GM21717 (cell line): ENCODE data around the gene OVCH2.

Experiments used
- ATAC-seq: cut with Tn5 transposase; IDR thresholded peaks from one replicate; pipeline ENCODE4 v1.9.1; 2021; ENCODE audit warnings: mild to moderate bottlenecking, moderate library complexity; ENCODE audit not compliant: unreplicated experiment

OVCH2 gene

DNA sequence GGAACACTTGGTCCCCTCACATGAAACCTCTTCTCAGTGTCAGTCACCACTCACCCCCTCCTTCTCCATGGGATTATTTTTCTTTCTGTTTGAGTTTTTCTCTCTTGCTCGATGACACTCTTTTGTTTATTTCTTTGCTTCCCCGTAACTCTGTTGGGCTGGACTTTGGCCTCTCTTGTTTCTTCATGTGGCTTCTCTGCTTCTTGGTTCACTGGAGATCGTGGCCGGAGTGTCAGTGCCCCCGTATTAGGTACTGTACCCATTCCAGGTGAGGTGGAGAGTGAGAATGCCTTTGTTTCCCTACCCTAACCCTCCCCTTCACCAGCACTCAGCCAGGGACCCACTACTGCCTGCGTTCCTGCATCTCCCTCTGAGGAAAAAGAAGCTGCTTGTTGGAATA lies 65.5 kb downstream of the OVCH2 start:
- ATAC-seq: no peak

DNA sequence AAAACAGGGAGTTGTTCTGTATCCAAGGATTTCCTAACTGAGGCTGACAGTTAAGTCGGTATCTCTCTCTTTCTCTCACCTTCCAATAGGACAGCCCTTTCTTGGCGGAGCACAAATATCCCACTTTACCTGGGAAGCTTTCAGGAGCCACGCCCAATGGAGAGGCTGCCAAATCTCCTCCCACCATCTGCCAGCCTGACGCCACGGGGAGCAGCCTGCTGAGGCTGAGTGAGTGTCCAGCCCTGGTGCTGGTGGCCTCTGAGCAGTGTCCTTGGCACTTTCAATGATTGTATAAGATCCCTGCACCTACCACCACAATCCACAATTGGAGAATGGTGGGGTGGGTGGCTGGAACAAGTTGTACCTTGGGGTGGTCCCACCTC lies 66.6 kb downstream of the OVCH2 start:
- ATAC-seq: no peak
